Measurements from ENCODE around the gene RHOBTB3.
A peak's percentile ranks its signal among the peaks of the same experiment; 100 is the strongest.
"Not testable (repeated sequence)": the region's sequence is repeated elsewhere in the genome, so short reads cannot be mapped to it uniquely, and the experiment has no call there.

Gene RHOBTB3

GRCh38 chr5:95708876-95709275, 22.3 kb upstream of the RHOBTB3 start:
- ChIA-PET POLR2A (no interaction called here), CTCF (interaction anchor here (1.2 to 2.2 kb wide), 2 partner anchors 13 to 126 kb away, joined by 3 to 5 read pairs; no protein-coding TSS in a partner anchor)
- WGBS (ENCODE audit: insufficient coverage): 100% methylated on average over 3 of the region's 7 CpGs
- no peaks in the 10 kb centered on the region for H3K9me3 ChIP-seq (ENCODE audit: control extremely low read depth in 1 of 5, control insufficient read depth in 4 of 5, insufficient read depth in 2 of 5, low read depth in 1 of 5, low read length in 4 of 5)
- H3K27me3 ChIP-seq (replicated peaks in 2 of 5; ENCODE audit: control insufficient read depth in 4 of 5, insufficient read depth in 5 of 5, low read length in 4 of 5): no peaks in the 10 kb centered on the region
- H3K36me3 ChIP-seq (ENCODE audit: control insufficient read depth in 4 of 4, insufficient read depth in 4 of 4, low read length in 3 of 4): no peaks in the 10 kb centered on the region
- DNase-seq: no peak
- no peak overlapping the region for H3K27ac ChIP-seq (ENCODE audit: insufficient read depth in 1 of 2, low read depth in 1 of 2, low read length in 2 of 2, poor library complexity in 1 of 2, severe bottlenecking in 2 of 2)
- H3K4me3 ChIP-seq (ENCODE audit: control insufficient read depth in 1 of 7, extremely low read depth in 1 of 7, insufficient read depth in 4 of 7, low read depth in 2 of 7, low read length in 6 of 7): no peak overlapping the region
- no peaks in the 10 kb centered on the region for H3K4me1 ChIP-seq (ENCODE audit: control extremely low read depth in 1 of 4, control insufficient read depth in 4 of 4, insufficient read depth in 4 of 4, low read length in 3 of 4)

- Histone ChIP-seq H3K27ac (ENCODE audit: insufficient read depth in 1 of 2, low read depth in 1 of 2, low read length in 2 of 2, poor library complexity in 1 of 2, severe bottlenecking in 2 of 2) (peak overlapping the region in 1 of 2 experiments; percentile 74), H3K4me1 (ENCODE audit: control extremely low read depth in 1 of 4, control insufficient read depth in 4 of 4, insufficient read depth in 4 of 4, low read length in 3 of 4) (no peaks in the 10 kb centered on the region), H3K4me3 (ENCODE audit: control insufficient read depth in 1 of 7, extremely low read depth in 1 of 7, insufficient read depth in 4 of 7, low read depth in 2 of 7, low read length in 6 of 7) (no peak overlapping the region), H3K36me3 (ENCODE audit: control insufficient read depth in 4 of 4, insufficient read depth in 4 of 4, low read length in 3 of 4) (no peaks in the 10 kb centered on the region), H3K9me3 (ENCODE audit: control extremely low read depth in 1 of 5, control insufficient read depth in 4 of 5, insufficient read depth in 2 of 5, low read depth in 1 of 5, low read length in 4 of 5) (no peaks in the 10 kb centered on the region), H3K27me3 (replicated peaks in 2 of 5; ENCODE audit: control insufficient read depth in 4 of 5, insufficient read depth in 5 of 5, low read length in 4 of 5) (no peaks in the 10 kb centered on the region)
- ChIA-PET POLR2A (no interaction called here), CTCF (interaction anchor here (1.2 to 2.2 kb wide), 2 partner anchors 11 to 125 kb away, joined by 3 to 5 read pairs; no protein-coding TSS in a partner anchor)
- WGBS (ENCODE audit: insufficient coverage): 93% methylated on average over 15 of the region's 15 CpGs
- no peak for DNase-seq
These were observed 21.0 kb upstream of the RHOBTB3 start for GRCh38 chr5:95709967-95710650.

GRCh38 chr5:95710651-95711500, 20.3 kb upstream of the RHOBTB3 start:
- DNase-seq; H3K4me1 ChIP-seq (ENCODE audit: control extremely low read depth in 1 of 4, control insufficient read depth in 4 of 4, insufficient read depth in 4 of 4, low read length in 3 of 4); H3K36me3 ChIP-seq (ENCODE audit: control insufficient read depth in 4 of 4, insufficient read depth in 4 of 4, low read length in 3 of 4); POLR2A ChIA-PET; H3K4me3 ChIP-seq (ENCODE audit: control insufficient read depth in 1 of 7, extremely low read depth in 1 of 7, insufficient read depth in 4 of 7, low read depth in 2 of 7, low read length in 6 of 7); H3K9me3 ChIP-seq (ENCODE audit: control extremely low read depth in 1 of 5, control insufficient read depth in 4 of 5, insufficient read depth in 2 of 5, low read depth in 1 of 5, low read length in 4 of 5); H3K27me3 ChIP-seq (replicated peaks in 2 of 5; ENCODE audit: control insufficient read depth in 4 of 5, insufficient read depth in 5 of 5, low read length in 4 of 5): not testable (repeated sequence)
- 96% methylated on average over 21 of the region's 23 CpGs for WGBS (ENCODE audit: insufficient coverage)
- CTCF ChIA-PET: interaction anchor here (2.2 kb wide), 1 partner anchor 11 kb away, joined by 5 read pairs; no protein-coding TSS in a partner anchor
- peak overlapping the region in 1 of 2 experiments; percentile 74 for H3K27ac ChIP-seq (ENCODE audit: insufficient read depth in 1 of 2, low read depth in 1 of 2, low read length in 2 of 2, poor library complexity in 1 of 2, severe bottlenecking in 2 of 2)

GRCh38 chr5:95711501-95712346, 19.4 kb upstream of the RHOBTB3 start:
- Histone ChIP-seq H3K9me3 (ENCODE audit: control extremely low read depth in 1 of 5, control insufficient read depth in 4 of 5, insufficient read depth in 2 of 5, low read depth in 1 of 5, low read length in 4 of 5) (no peaks in the 10 kb centered on the region), H3K4me3 (ENCODE audit: control insufficient read depth in 1 of 7, extremely low read depth in 1 of 7, insufficient read depth in 4 of 7, low read depth in 2 of 7, low read length in 6 of 7) (no peak overlapping the region), H3K27me3 (replicated peaks in 2 of 5; ENCODE audit: control insufficient read depth in 4 of 5, insufficient read depth in 5 of 5, low read length in 4 of 5) (no peaks in the 10 kb centered on the region), H3K36me3 (ENCODE audit: control insufficient read depth in 4 of 4, insufficient read depth in 4 of 4, low read length in 3 of 4) (no peaks in the 10 kb centered on the region), H3K4me1 (ENCODE audit: control extremely low read depth in 1 of 4, control insufficient read depth in 4 of 4, insufficient read depth in 4 of 4, low read length in 3 of 4) (no peaks in the 10 kb centered on the region), H3K27ac (ENCODE audit: insufficient read depth in 1 of 2, low read depth in 1 of 2, low read length in 2 of 2, poor library complexity in 1 of 2, severe bottlenecking in 2 of 2) (peak overlapping the region in 1 of 2 experiments; percentile 74)
- ChIA-PET CTCF (interaction anchor here (0.9 kb wide), 1 partner anchor 48 kb away, joined by 3 read pairs; no protein-coding TSS in a partner anchor), POLR2A (no interaction called here)
- 97% methylated on average over 15 of the region's 27 CpGs for WGBS (ENCODE audit: insufficient coverage)
- no peak for DNase-seq

- Histone ChIP-seq H3K9me3 (ENCODE audit: control extremely low read depth in 1 of 5, control insufficient read depth in 4 of 5, insufficient read depth in 2 of 5, low read depth in 1 of 5, low read length in 4 of 5) (no peaks in the 10 kb centered on the region), H3K4me1 (ENCODE audit: control extremely low read depth in 1 of 4, control insufficient read depth in 4 of 4, insufficient read depth in 4 of 4, low read length in 3 of 4) (peaks cover 0 to 4% (median under 1%) of the 10 kb centered on the region in 4 experiments), H3K4me3 (ENCODE audit: control insufficient read depth in 1 of 7, extremely low read depth in 1 of 7, insufficient read depth in 4 of 7, low read depth in 2 of 7, low read length in 6 of 7) (no peak overlapping the region), H3K36me3 (ENCODE audit: control insufficient read depth in 4 of 4, insufficient read depth in 4 of 4, low read length in 3 of 4) (no peaks in the 10 kb centered on the region), H3K27me3 (replicated peaks in 2 of 5; ENCODE audit: control insufficient read depth in 4 of 5, insufficient read depth in 5 of 5, low read length in 4 of 5) (no peaks in the 10 kb centered on the region), H3K27ac (ENCODE audit: insufficient read depth in 1 of 2, low read depth in 1 of 2, low read length in 2 of 2, poor library complexity in 1 of 2, severe bottlenecking in 2 of 2) (peak overlapping the region in 1 of 2 experiments; percentile 74)
- WGBS (ENCODE audit: insufficient coverage): 80% methylated on average over 1 of the region's 2 CpGs
- ChIA-PET POLR2A (no interaction called here), CTCF (interaction anchor here (0.6 to 0.9 kb wide), 2 partner anchors 11 to 48 kb away, joined by 3 read pairs; no protein-coding TSS in a partner anchor)
- peak in 2 of 3 donors; percentile 50 to 76 for DNase-seq
These were observed 18.7 kb upstream of the RHOBTB3 start for GRCh38 chr5:95712347-95712958.

GRCh38 chr5:95713246-95713645, 17.9 kb upstream of the RHOBTB3 start:
- H3K27ac ChIP-seq (ENCODE audit: insufficient read depth in 1 of 2, low read depth in 1 of 2, low read length in 2 of 2, poor library complexity in 1 of 2, severe bottlenecking in 2 of 2); POLR2A ChIA-PET; H3K9me3 ChIP-seq (ENCODE audit: control extremely low read depth in 1 of 5, control insufficient read depth in 4 of 5, insufficient read depth in 2 of 5, low read depth in 1 of 5, low read length in 4 of 5); H3K36me3 ChIP-seq (ENCODE audit: control insufficient read depth in 4 of 4, insufficient read depth in 4 of 4, low read length in 3 of 4); H3K4me3 ChIP-seq (ENCODE audit: control insufficient read depth in 1 of 7, extremely low read depth in 1 of 7, insufficient read depth in 4 of 7, low read depth in 2 of 7, low read length in 6 of 7); H3K27me3 ChIP-seq (replicated peaks in 2 of 5; ENCODE audit: control insufficient read depth in 4 of 5, insufficient read depth in 5 of 5, low read length in 4 of 5); DNase-seq: not testable (repeated sequence)
- H3K4me1 ChIP-seq (ENCODE audit: control extremely low read depth in 1 of 4, control insufficient read depth in 4 of 4, insufficient read depth in 4 of 4, low read length in 3 of 4): peaks cover 0 to 11% (median 6%) of the 10 kb centered on the region in 4 experiments
- 88% methylated on average over 1 of the region's 5 CpGs for WGBS (ENCODE audit: insufficient coverage)
- CTCF ChIA-PET: interaction anchor here (1.6 kb wide), 1 partner anchor 13 kb away, joined by 4 read pairs; no protein-coding TSS in a partner anchor

Measured in common myeloid progenitor, CD34-positive (primary cell).